ENCODE results near the gene GH1.
A peak's percentile ranks its signal among the peaks of the same experiment; 100 is the strongest.
"Not testable (repeated sequence)": the region's sequence is repeated elsewhere in the genome, so short reads cannot be mapped to it uniquely, and the experiment has no call there.

Gene GH1

DNA sequence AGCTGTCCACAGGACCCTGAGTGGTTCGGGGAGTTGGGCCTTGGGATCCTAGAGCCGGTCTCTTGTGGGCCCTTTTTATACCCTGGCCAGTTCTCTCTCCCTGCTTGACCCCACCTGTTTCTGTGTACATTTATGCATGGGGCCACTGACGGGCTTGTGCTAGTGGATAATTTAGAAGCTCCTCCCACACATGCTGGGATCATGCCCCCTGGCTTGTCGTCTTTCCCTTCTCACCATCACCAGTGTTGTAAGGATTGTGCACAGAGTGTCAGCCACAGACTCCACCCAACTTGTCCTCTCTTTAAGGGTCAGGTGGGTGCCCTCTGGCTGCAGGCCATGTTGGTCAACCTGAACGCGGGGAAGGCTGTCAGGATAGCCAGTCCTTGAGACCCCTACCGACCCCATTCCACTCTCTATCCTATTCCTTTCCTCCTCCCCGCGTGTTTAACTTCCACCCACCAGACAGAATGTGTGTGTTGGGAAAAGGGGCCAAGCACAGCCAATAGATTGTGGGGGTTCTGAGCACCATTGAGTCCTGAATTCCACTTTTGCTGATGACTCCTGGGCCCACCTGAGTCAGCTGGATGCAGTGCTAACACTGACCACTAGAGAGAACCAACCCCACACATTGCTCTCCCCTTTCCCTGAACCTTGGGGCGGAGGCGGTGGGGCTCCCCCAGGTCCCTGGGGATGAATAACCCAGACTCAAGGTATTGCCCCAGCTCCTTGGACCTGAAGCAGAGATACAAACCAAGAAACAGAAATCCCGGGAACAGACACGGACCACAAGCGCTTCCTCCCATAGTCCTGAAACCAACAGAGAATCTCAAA lies 21.9 kb downstream of the GH1 start, which contains the start of gene CSH1:
CSH1 (minus strand) TSS at position 51 of the 831 bp plus-strand sequence. CDS start 63 bp downstream, outside the sequence.
- not testable (repeated sequence) for DNase-seq (ENCODE audit: low read depth in 3 of 3)

DNA sequence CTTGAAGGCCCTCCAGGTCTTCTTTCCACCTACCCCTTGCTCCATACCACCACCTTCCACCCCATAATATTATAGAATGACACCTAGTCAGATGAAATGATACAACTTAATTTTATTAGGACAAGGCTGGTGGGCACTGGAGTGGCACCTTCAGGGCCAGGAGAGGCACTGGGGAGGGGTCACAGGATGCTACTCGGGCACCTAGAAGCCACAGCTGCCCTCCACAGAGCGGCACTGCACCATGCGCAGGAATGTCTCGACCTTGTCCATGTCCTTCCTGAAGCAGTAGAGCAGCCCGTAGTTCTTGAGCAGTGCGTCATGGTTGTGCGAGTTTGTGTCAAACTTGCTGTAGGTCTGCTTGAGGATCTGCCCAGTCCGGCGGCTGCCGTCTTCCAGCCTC lies 23.8 kb downstream of the GH1 start:
- DNase-seq (ENCODE audit: low read depth in 3 of 3): not testable (repeated sequence)

DNA sequence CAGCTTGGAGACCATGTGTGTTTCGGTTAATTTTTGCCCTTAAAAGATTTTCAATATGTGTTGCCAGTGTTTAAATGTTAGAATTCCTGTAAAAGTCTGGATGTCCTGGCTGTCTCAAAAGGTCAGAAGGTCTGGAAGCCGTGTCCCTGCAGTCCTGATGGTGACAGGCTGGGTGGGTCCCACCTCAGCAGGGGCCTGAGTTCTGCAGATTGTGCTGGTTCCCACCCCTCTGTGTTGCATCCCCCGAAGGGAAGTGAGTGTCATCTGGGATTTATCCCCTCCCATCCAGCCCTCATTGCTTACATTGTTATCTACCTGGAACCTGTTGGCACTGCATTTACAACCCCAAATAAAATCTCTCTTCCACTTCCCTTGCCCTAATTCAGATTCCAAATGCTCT lies 24.6 kb downstream of the GH1 start:
- DNase-seq (ENCODE audit: low read depth in 3 of 3): not testable (repeated sequence)

DNA sequence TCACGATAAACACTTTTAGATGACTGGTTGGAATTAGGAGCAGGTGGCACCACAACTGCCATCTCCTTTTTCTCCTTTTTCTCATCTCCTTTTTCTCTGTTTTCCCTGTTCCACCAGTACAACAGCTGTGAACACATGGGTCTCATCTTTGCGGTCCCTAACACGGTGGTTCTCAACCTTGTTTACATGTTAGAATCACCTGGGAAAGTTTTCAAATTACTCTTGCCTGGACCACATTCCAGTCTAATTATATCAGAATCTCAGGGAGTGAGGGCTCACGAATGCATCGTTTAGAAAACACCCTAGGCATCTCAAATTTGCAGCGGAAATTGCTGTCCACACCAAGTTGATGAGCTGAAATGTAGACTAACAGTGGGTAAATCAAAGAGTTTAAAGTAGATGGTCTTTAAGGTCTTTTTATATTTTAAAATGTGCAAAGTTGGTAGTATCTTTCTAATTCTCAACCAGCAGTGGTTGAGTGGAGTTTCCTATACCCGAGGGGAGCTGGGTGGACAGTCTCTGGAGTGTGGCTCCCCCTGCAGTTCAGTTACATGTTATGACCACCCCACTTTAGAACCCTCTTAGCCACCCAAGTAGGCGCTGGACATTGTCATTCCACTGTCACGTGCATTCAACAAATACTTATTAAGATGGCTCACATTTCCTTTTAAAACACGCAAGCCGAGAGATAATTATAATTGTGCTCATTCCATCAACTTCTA lies 26.2 kb downstream of the GH1 start:
- DNase-seq (ENCODE audit: low read depth in 3 of 3): not testable (repeated sequence)

DNA sequence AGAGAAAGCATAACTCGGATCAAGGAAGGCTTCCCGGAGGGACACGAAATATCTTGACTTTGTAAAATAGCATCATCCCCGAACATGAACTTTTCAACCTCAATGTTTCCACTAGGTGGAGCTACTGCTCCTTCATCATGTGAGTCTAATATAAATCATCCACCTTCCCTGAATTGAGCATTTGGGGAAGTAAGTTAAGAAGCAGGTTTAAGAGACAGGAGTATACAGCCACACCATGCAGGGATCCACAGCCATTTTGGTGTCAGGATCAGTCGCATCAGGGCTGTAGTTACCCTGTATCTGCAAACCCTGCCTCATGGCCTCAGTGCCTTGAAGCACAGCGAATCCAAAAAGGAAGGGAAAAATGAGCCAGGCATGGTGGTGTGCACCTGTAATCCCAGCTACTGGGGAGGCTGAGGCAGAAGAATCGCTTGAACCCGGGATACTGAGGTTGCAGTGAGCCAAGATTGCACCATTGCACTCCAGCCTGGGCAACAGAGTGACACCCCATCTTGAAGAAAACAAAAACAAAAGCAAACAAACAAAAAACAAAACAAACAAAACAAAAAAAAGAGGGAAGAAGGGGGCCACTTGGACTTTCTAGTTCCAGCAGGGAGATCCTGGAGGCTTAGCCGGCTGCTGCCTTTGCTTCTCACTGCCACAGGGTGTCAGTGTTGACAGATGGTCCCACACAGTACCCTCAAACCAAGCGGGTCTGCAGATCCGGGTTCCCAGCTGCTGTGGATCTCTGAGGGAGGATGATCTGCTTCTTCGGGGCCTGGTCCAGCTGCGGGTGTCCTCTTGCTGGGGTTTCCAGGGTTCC lies 29.4 kb downstream of the GH1 start:
- DNase-seq (ENCODE audit: low read depth in 3 of 3): not testable (repeated sequence)

DNA sequence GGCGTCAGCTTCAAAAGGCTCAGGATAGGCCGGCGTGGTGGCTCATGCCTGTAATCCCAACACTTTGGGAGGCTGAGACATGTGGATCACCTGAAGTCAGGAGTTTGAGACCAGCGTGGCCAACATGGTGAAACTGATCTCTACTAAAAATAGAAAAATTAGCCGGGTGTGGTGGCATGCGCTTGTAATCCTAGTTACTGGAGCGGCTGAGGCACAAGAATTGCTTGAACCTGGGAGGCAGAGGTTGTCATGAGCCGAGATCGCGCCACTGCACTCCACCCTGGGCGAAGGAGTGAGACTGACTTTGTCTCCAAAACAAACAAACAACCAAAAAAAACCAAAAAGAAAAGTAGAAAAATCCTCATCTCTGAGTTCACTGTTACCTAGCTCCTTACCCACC lies 33.5 kb downstream of the GH1 start:
- not testable (repeated sequence) for DNase-seq (ENCODE audit: low read depth in 3 of 3)

DNA sequence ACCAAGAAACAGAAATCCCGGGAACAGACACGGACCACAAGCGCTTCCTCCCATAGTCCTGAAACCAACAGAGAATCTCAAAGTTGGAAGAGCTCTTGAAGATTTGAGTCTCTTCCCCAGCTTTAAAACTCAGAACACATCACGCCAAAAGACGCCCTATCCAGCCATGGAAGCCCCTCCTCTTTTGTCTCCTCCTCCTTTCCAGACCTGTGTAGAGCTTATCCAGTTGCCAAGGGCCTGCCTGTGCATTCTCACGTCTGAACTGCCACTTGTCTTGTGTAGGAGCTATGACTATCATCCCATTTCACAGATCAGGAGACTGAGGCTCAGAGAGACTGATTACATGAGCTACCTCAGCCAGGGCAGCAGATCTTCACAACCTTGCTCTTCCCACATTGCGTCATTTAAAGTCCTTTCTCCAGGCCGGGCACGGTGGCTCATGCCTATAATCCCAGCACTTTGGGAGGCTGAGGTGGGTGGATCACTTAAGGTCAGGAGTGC lies 36.0 kb downstream of the GH1 start:
- DNase-seq (ENCODE audit: low read depth in 3 of 3): not testable (repeated sequence)

DNA sequence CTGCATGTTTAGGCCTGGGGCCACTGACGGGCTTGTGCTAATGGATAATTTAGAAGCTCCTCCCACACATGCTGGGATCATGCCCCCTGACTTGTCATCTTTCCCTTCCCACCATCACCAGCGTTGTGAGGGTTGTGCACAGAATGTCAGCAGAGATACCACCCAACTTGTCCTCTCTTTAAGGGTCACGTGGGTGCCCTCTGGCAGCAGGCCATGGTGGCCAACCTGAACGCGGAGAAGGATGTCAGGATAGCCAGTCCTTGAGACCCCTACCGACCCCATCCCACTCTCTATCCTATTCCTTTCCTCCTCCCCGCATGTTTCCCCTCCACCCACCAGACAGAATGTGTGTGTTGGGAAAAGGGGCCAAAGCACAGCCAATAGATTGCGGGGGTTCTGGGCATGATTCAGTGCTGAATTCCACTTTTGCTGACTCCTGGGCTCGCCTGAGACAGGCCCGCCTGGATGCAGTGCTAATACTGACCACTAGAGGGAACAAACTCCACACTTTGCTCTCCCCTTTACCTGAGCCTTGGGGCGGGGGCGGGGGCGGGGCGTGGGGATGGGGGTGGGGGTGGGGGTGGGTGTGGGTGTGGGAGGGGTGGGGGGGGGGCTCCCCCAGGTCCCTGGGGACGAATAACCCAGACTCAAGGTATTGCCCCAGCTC lies 36.6 kb downstream of the GH1 start, which contains the start of gene GH2:
GH2 (minus strand) TSS at position 10 of the 667 bp plus-strand sequence. CDS start 143 bp downstream, outside the sequence.
- DNase-seq (ENCODE audit: low read depth in 3 of 3): peak; percentile 20 to 33 (median 30)

DNA sequence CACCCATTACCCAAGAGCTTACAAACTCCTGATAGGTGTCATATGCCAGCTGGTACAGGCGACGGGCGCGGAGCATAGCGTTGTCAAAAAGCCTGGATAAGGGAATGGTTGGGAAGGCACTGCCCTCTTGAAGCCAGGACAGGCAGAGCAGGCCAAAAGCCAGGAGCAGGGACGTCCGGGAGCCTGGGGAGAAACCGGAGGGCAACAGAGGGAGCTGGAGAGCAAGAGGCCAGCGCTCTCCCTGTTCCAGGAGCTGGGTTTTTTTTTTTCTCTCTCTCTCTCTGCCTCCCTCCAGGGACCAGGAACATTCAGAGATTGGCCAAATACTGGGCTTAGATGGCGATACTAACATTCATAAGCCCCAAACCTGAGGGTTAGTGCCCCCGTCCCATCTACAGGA lies 37.3 kb downstream of the GH1 start:
- not testable (repeated sequence) for DNase-seq (ENCODE audit: low read depth in 3 of 3)

DNA sequence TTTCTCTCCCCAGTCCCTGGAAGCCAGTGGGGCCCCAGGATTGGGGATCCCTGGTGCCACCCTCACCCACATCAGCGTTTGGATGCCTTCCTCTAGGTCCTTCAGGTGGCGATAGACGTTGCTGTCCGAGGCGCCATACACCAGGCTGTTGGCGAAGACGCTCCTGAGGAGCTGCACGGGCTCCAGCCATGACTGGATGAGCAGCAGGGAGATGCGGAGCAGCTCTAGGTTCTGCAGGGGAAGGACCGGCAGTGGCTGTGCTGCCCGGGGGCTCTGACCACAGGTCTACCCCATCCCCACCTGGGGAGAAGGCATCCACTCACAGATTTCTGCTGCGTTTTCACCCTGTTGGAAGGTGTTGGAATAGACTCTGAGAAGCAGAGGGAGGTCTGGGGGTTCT lies 37.9 kb downstream of the GH1 start:
- DNase-seq (ENCODE audit: low read depth in 3 of 3): no peak

DNA sequence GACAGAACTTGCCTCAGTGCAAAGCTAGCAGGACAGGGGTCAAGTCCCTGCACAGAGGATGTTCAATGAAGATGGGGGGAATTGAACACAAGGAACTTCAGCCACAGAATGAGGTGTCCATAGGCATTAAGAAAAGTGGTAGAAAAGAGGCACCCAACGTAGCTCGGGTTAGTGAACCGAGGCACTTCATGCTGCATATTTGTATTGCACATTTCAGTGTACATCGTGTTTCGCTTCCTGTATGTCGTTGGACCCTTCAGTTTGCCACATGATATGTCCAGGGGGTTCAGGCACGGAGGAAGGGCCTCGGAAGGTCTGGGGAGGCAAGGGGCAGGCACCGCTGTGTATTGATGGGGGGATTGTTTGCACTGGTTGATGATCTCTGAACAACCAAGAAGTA lies 40.2 kb downstream of the GH1 start:
- DNase-seq (ENCODE audit: low read depth in 3 of 3): not testable (repeated sequence)

DNA sequence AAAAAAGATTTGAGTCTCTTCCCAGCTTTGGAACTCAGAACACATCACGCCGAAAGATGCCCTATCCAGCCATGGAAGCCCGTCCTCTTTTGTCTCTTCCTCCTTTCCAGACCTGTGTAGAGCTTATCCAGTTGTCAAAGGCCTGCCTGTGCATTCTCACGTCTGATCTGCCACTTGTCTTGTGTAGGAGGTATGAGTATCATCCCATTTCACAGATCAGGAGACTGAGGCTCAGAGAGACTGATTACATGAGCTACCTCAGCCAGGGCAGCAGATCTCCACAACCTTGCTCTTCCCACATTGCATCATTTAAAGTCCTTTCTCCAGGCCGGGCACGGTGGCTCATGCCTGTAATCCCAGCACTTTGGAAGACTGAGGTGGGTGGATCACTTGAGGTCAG lies 43.9 kb downstream of the GH1 start:
- DNase-seq (ENCODE audit: low read depth in 3 of 3): not testable (repeated sequence)

DNA sequence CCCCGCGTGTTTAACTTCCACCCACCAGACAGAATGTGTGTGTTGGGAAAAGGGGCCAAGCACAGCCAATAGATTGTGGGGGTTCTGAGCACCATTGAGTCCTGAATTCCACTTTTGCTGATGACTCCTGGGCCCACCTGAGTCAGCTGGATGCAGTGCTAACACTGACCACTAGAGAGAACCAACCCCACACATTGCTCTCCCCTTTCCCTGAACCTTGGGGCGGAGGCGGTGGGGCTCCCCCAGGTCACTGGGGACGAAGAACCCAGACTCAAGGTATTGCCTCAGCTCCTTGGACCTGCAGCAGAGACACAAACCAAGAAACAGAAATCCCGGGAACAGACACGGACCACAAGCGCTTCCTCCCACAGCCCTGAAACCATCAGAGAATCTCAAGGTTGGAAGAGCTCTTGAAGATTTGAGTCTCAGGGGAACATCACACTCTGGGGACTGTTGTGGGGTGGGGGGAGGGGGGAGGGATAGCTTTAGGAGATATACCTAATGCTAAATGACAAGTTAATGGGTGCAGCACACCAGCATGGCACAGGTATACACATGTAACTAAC lies 44.5 kb downstream of the GH1 start:
- DNase-seq (ENCODE audit: low read depth in 3 of 3): not testable (repeated sequence)

DNA sequence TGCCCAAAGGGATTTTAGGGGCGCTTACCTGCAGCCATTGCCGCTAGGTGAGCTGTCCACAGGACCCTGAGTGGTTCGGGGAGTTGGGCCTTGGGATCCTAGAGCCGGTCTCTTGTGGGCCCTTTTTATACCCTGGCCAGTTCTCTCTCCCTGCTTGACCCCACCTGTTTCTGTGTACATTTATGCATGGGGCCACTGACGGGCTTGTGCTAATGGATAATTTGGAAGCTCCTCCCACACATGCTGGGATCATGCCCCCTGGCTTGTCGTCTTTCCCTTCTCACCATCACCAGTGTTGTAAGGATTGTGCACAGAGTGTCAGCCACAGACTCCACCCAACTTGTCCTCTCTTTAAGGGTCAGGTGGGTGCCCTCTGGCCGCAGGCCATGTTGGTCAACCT lies 45.1 kb downstream of the GH1 start, which contains the start of gene CSH2:
CSH2 (minus strand) TSS at position 101 of the 400 bp plus-strand sequence; CDS start at position 38, 63 bp downstream.
- not testable (repeated sequence) for DNase-seq (ENCODE audit: low read depth in 3 of 3)

DNA sequence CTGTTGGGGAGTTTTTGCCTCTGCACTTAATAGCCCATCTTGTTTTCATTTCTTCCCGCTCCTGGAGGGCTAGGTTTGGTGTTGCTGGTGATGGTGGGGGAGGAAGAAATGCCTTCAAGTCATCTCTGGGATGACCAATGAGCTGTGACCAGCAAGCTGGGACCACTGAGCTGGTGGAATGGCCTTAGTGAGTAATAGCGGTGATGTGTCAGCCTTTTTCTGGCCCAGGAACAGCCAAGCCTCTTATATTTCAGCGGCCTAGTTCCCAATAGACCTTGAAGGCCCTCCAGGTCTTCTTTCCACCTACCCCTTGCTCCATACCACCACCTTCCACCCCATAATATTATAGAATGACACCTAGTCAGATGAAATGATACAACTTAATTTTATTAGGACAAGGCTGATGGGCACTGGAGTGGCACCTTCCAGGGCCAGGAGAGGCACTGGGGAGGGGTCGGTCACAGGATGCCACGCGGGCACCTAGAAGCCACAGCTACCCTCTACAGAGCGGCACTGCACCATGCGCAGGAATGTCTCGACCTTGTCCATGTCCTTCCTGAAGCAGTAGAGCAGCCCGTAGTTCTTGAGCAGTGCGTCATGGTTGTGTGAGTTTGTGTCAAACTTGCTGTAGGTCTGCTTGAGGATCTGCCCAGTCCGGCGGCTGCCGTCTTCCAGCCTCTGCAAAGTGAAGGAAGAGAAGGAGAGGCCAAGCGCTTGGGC lies 46.8 kb downstream of the GH1 start:
- DNase-seq (ENCODE audit: low read depth in 3 of 3): not testable (repeated sequence)

DNA sequence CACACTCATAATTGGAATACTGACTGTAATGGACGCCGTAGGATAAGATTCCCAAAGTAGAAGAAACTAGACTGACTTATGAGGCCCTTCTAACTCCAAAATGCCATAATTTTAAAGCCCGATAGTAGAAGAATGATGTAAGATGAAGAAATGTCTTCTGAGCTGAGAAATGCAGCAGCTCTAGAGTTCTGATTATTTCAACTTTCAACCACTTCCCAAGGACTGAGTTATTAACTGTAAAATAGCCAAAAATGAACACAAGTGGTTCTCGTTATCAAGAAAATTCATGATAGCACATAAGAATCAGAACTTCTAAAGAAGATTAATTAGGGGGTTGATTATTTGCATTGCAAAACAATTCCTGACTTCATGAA lies 48.4 kb downstream of the GH1 start:
- DNase-seq (ENCODE audit: low read depth in 3 of 3): not testable (repeated sequence)

DNA sequence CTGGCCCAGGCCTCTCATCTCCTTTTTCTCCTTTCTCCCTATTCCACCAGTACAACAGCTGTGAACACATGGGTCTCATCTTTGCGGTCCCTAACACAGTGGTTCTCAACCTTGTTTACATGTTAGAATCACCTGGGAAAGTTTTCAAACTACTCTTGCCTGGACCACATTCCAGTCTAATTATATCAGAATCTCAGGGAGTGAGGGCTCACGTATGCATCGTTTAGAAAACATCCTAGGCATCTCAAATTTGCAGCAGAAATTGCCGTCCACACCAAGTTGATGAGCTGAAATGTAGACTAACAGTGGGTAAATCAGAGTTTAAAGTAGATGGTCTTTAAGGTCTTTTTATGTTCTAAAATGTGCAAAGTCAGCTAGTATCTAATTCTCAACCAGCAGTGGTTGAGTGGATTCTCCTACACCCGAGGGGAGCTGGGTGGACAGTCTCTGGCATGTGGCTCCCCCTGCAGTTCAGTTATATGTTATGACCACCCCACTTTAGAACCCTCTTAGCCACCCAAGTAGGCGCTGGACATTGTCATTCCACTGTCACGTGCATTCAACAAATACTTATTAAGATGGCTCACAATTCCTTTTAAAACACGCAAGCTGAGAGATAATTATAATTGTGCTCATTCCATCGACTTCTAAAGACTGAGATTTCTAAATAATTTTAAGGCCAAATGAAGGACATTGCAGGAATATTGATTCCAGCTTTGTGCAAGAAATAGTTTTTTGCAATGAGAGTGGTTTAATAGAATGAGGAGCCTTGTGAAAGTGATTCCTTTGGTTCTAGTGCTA lies 48.9 kb downstream of the GH1 start:
- not testable (repeated sequence) for DNase-seq (ENCODE audit: low read depth in 3 of 3)

All from stimulated activated CD4-positive, alpha-beta T cell treated with anti-CD3 and anti-CD28 coated beads, TNF-alpha, amount 100 ng/mL, for 4 hours (primary cell).